ENCODE data around the gene TSPAN11.

- TF ChIP-seq YY1 (IDR thresholded peaks at IDR 0.05; ENCODE audit: insufficient read depth, insufficient read length) (no peak), ZNF274 (IDR thresholded peaks at IDR 0.05; ENCODE audit: low read depth, low read length) (no peak), SUZ12 (IDR thresholded peaks at IDR 0.05; ENCODE audit: extremely low read depth, insufficient read depth, insufficient read length) (no peak)
These were observed 75.8 kb downstream of the TSPAN11 start for GRCh38 chr12:31002361-31002725.

Data from NT2/D1 (cell line).